Mesendoderm (in vitro differentiated cells): Measurements from ENCODE around the gene ROBO1.

Experiments used
- DNase-seq: peaks from one replicate; pipeline ENCODE4 v3.0.0; 2013
- H2AK5ac ChIP-seq: 2 replicates; pipeline ENCODE4 v1.6.1; 2013; ENCODE audit warnings: low read length, inconsistent platforms
- H2BK120ac ChIP-seq: 2 replicates; pipeline ENCODE4 v1.6.1; 2013; ENCODE audit warnings: low read depth, mild to moderate bottlenecking, low read length, moderate library complexity, mixed read lengths
- H2BK15ac ChIP-seq: replicated peaks from 2 replicates; pipeline ENCODE4 v1.6.1; 2013; ENCODE audit warnings: low read depth, mild to moderate bottlenecking, moderate library complexity
- H2BK5ac ChIP-seq: 2 replicates; pipeline ENCODE4 v1.6.1; 2013; ENCODE audit warnings: low read length, inconsistent platforms
- H3K18ac ChIP-seq: 2 replicates; pipeline ENCODE4 v1.6.1; 2013; ENCODE audit warnings: mild to moderate bottlenecking, low read length, mixed read lengths
- H3K23ac ChIP-seq: one replicate; pipeline ENCODE4 v1.6.1; 2013; ENCODE audit warnings: low read length
- H3K27ac ChIP-seq: 2 replicates; pipeline ENCODE4 v1.5.1; 2013; ENCODE audit warnings: low read depth, mild to moderate bottlenecking, inconsistent platforms, low read length, moderate library complexity
- H3K27me3 ChIP-seq: 2 replicates; pipeline ENCODE4 v1.6.1; 2013; ENCODE audit warnings: low read length, control low read depth, mild to moderate bottlenecking, inconsistent platforms; ENCODE audit not compliant: insufficient read depth, poor library complexity
- H3K36me3 ChIP-seq: 2 replicates; pipeline ENCODE4 v1.6.1; 2013; ENCODE audit warnings: low read length, inconsistent platforms; ENCODE audit not compliant: control insufficient read depth, insufficient read depth
- H3K4ac ChIP-seq: one replicate; pipeline ENCODE4 v1.6.1; 2013; ENCODE audit warnings: low read depth, mild to moderate bottlenecking, low read length, moderate library complexity
- H3K4me1 ChIP-seq: 2 replicates; pipeline ENCODE4 v1.6.1; 2013; ENCODE audit warnings: low read depth, low read length, inconsistent platforms; ENCODE audit not compliant: control insufficient read depth
- H3K4me2 ChIP-seq: 2 replicates; pipeline ENCODE4 v1.6.1; 2013; ENCODE audit warnings: low read length
- H3K4me3 ChIP-seq: 2 replicates; pipeline ENCODE4 v1.5.1; 2013; ENCODE audit warnings: mild to moderate bottlenecking, low read length
- H3K56ac ChIP-seq: one replicate; pipeline ENCODE4 v1.6.1; 2013; ENCODE audit warnings: low read length
- H3K79me1 ChIP-seq: 2 replicates; pipeline ENCODE4 v1.6.1; 2013; ENCODE audit warnings: low read length, inconsistent platforms
- H3K79me2 ChIP-seq: 2 replicates; pipeline ENCODE4 v1.6.1; 2013; ENCODE audit warnings: mild to moderate bottlenecking, low read length; ENCODE audit not compliant: control insufficient read depth, insufficient read depth
- H3K9ac ChIP-seq: 2 replicates; pipeline ENCODE4 v1.6.1; 2013; ENCODE audit warnings: low read length, inconsistent platforms
- H4K5ac ChIP-seq: one replicate; pipeline ENCODE4 v1.6.1; 2013; ENCODE audit warnings: low read length
- H4K8ac ChIP-seq: one replicate; pipeline ENCODE4 v1.6.1; 2013; ENCODE audit warnings: low read depth, mild to moderate bottlenecking, control low read depth, low read length, moderate library complexity
- WGBS: extraction: QIAGEN DNeasy Blood & Tissue Kit; methylation state at CpG from one replicate; pipeline ENCODE4 v1.1.7; 2013; ENCODE audit warnings: low lambda C conversion rate, missing lambda C conversion rate; ENCODE audit not compliant: insufficient coverage; ENCODE audit errors: extremely low coverage; 5-methylcytosine and 5-hydroxymethylcytosine counted together

ROBO1 gene

DNA sequence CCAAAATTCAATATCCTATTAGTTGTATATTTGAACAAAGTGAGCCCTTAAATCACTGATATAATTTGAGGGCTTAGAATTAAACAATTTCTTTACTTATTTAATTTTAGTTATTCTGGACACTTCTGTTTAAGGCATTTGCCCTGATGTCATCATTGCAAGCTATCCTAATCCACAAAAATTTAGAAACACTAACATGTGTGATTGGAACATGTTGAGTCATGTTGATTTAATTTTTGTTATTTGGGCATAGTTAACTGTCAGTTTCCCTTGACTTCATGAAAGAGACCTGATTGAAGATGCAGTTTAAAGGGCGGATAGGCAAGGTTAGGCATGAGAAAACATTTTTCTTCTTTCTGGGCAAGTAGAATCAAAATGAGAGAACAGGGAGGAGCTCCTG lies 682.6 kb downstream of the ROBO1 start:
- no peak overlapping the region for H3K18ac ChIP-seq
- no peak overlapping the region for H3K23ac ChIP-seq
- no peaks in the 10 kb centered on the region for H3K4me1 ChIP-seq
- DNase-seq: no peak
- no peak overlapping the region for H3K4me3 ChIP-seq
- no CpG with 5 or more reads among the region's 1 CpG for WGBS
- no peak overlapping the region for H3K27ac ChIP-seq
- no peak overlapping the region for H3K4ac ChIP-seq
- H3K79me1 ChIP-seq: no peaks in the 10 kb centered on the region
- H4K5ac ChIP-seq: no peak overlapping the region
- no peak overlapping the region for H2BK5ac ChIP-seq
- H2BK15ac ChIP-seq: no peak overlapping the region
- no peaks in the 10 kb centered on the region for H3K27me3 ChIP-seq
- no peak overlapping the region for H3K4me2 ChIP-seq
- no peak overlapping the region for H2AK5ac ChIP-seq
- no peak overlapping the region for H3K56ac ChIP-seq
- no peak overlapping the region for H2BK120ac ChIP-seq
- no peak overlapping the region for H4K8ac ChIP-seq
- no peak overlapping the region for H3K9ac ChIP-seq
- no peaks in the 10 kb centered on the region for H3K36me3 ChIP-seq
- no peaks in the 10 kb centered on the region for H3K79me2 ChIP-seq

- H3K4me3 ChIP-seq: no peak overlapping the region
- H3K4ac ChIP-seq: no peak overlapping the region
- DNase-seq: no peak
- no peak overlapping the region for H2BK120ac ChIP-seq
- H3K4me2 ChIP-seq: no peak overlapping the region
- H2AK5ac ChIP-seq: no peak overlapping the region
- no peaks in the 10 kb centered on the region for H3K27me3 ChIP-seq
- H3K18ac ChIP-seq: no peak overlapping the region
- no peaks in the 10 kb centered on the region for H3K79me2 ChIP-seq
- H2BK5ac ChIP-seq: no peak overlapping the region
- no peak overlapping the region for H4K5ac ChIP-seq
- no peak overlapping the region for H3K23ac ChIP-seq
- H4K8ac ChIP-seq: no peak overlapping the region
- no peaks in the 10 kb centered on the region for H3K79me1 ChIP-seq
- H3K56ac ChIP-seq: no peak overlapping the region
- no peaks in the 10 kb centered on the region for H3K36me3 ChIP-seq
- H2BK15ac ChIP-seq: no peak overlapping the region
- H3K9ac ChIP-seq: no peak overlapping the region
- WGBS: no CpG with 5 or more reads among the region's 5 CpGs
- no peaks in the 10 kb centered on the region for H3K4me1 ChIP-seq
- no peak overlapping the region for H3K27ac ChIP-seq
These were observed 686.5 kb downstream of the ROBO1 start for GRCh38 chr3:79081335-79081734.

DNA sequence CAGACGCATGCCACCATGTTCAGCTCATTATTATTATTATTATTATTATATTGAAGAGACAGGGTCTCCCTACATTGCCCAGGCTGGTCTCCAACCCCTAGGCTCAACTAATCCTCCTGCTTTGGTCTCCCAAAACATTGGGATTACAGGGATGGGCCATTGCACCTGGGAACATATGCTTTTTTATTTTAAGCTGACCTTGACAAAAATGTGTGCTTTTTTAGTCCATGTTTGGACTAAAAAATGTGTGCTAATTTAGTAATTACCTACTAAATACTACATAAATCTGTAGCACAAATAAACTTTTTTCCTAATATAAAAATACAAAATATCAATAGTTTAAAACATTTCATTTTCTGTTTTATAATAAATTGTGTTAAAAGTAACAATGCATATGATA lies 693.2 kb downstream of the ROBO1 start:
- H3K27ac ChIP-seq: no peak overlapping the region
- H3K23ac ChIP-seq: no peak overlapping the region
- no peak overlapping the region for H4K8ac ChIP-seq
- no peak for DNase-seq
- H3K9ac ChIP-seq: no peak overlapping the region
- H3K56ac ChIP-seq: no peak overlapping the region
- WGBS: no CpG with 5 or more reads among the region's 1 CpG
- no peak overlapping the region for H2BK120ac ChIP-seq
- no peaks in the 10 kb centered on the region for H3K36me3 ChIP-seq
- no peak overlapping the region for H3K4ac ChIP-seq
- H3K4me3 ChIP-seq: no peak overlapping the region
- no peak overlapping the region for H2BK15ac ChIP-seq
- H3K4me2 ChIP-seq: no peak overlapping the region
- no peak overlapping the region for H4K5ac ChIP-seq
- H3K27me3 ChIP-seq: no peaks in the 10 kb centered on the region
- H3K18ac ChIP-seq: no peak overlapping the region
- no peaks in the 10 kb centered on the region for H3K79me2 ChIP-seq
- H2BK5ac ChIP-seq: no peak overlapping the region
- no peaks in the 10 kb centered on the region for H3K4me1 ChIP-seq
- no peaks in the 10 kb centered on the region for H3K79me1 ChIP-seq
- H2AK5ac ChIP-seq: no peak overlapping the region

DNA sequence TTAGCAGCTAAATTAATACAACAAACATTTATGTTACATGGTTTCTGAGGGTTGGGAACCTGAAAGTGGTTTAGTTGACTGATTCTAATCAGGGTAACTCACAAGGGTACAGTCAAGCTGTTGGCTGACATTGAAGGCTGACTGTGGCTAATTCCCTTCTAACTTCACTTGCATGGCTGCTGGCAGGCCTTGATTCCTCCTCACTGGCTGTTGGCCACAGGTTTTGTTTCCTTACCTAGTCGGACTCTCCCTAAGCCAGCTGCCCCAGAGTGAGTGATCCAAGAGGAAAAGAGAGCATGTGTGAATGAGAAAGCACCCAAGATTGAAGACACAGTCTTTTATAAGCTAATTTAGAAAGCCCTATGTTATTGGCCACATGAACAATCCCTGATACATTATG lies 700.1 kb downstream of the ROBO1 start:
- Histone ChIP-seq H3K27me3 (peaks cover 2% of the 10 kb centered on the region), H2BK15ac (no peak overlapping the region), H2BK5ac (no peak overlapping the region), H4K5ac (no peak overlapping the region), H4K8ac (no peak overlapping the region), H3K4me1 (no peaks in the 10 kb centered on the region), H3K9ac (no peak overlapping the region), H3K56ac (no peak overlapping the region), H3K4ac (no peak overlapping the region), H3K4me2 (no peak overlapping the region), H3K27ac (no peak overlapping the region), H3K4me3 (no peak overlapping the region), H3K79me1 (no peaks in the 10 kb centered on the region), H3K18ac (no peak overlapping the region), H2AK5ac (no peak overlapping the region), H3K79me2 (no peaks in the 10 kb centered on the region), H3K36me3 (no peaks in the 10 kb centered on the region), H2BK120ac (no peak overlapping the region), H3K23ac (no peak overlapping the region)
- no CpG with 5 or more reads among the region's 1 CpG for WGBS
- DNase-seq: no peak

GRCh38 chr3:79066481-79066880 lies 701.3 kb downstream of the ROBO1 start:
- Histone ChIP-seq H3K36me3 (no peaks in the 10 kb centered on the region), H4K8ac (no peak overlapping the region), H2AK5ac (no peak overlapping the region), H3K4me3 (no peak overlapping the region), H3K18ac (no peak overlapping the region), H3K4ac (no peak overlapping the region), H2BK5ac (no peak overlapping the region), H4K5ac (no peak overlapping the region), H3K4me2 (no peak overlapping the region), H3K27ac (no peak overlapping the region), H2BK15ac (no peak overlapping the region), H3K79me1 (no peaks in the 10 kb centered on the region), H3K79me2 (no peaks in the 10 kb centered on the region), H3K4me1 (no peaks in the 10 kb centered on the region), H3K56ac (no peak overlapping the region), H2BK120ac (no peak overlapping the region), H3K23ac (no peak overlapping the region), H3K9ac (no peak overlapping the region), H3K27me3 (peaks cover 2% of the 10 kb centered on the region)
- no peak for DNase-seq
- no CpG with 5 or more reads among the region's 4 CpGs for WGBS

GRCh38 chr3:79063624-79064023 lies 704.2 kb downstream of the ROBO1 start:
- no peak overlapping the region for H2BK120ac ChIP-seq
- no peaks in the 10 kb centered on the region for H3K36me3 ChIP-seq
- H2AK5ac ChIP-seq: no peak overlapping the region
- H3K4me2 ChIP-seq: no peak overlapping the region
- DNase-seq: no peak
- no CpG with 5 or more reads among the region's 2 CpGs for WGBS
- no peaks in the 10 kb centered on the region for H3K79me1 ChIP-seq
- H3K18ac ChIP-seq: no peak overlapping the region
- no peaks in the 10 kb centered on the region for H3K79me2 ChIP-seq
- H2BK5ac ChIP-seq: no peak overlapping the region
- no peak overlapping the region for H3K4ac ChIP-seq
- H4K8ac ChIP-seq: no peak overlapping the region
- H2BK15ac ChIP-seq: no peak overlapping the region
- no peaks in the 10 kb centered on the region for H3K4me1 ChIP-seq
- H3K56ac ChIP-seq: no peak overlapping the region
- no peak overlapping the region for H3K27ac ChIP-seq
- H3K9ac ChIP-seq: no peak overlapping the region
- no peak overlapping the region for H3K23ac ChIP-seq
- H4K5ac ChIP-seq: no peak overlapping the region
- H3K27me3 ChIP-seq: peaks cover 2% of the 10 kb centered on the region
- no peak overlapping the region for H3K4me3 ChIP-seq
